ENCODE results near the gene AK2.

The AK2 gene

GRCh38 chr1:32972814-32973428, 63.8 kb downstream of the AK2 start:
- peak; percentile 49 for DNase-seq (ENCODE audit: low spot score)

- DNase-seq (ENCODE audit: low spot score) = no peak
Observed at GRCh38 chr1:32971576-32971975, 65.1 kb downstream of the AK2 start.

GRCh38 chr1:32971156-32971555, 65.5 kb downstream of the AK2 start:
- no peak for DNase-seq (ENCODE audit: low spot score)

- DNase-seq (ENCODE audit: low spot score) = no peak
Observed at GRCh38 chr1:32969566-32969965, 67.1 kb downstream of the AK2 start.

GRCh38 chr1:32967888-32968568, 68.7 kb downstream of the AK2 start:
- DNase-seq (ENCODE audit: low spot score) = no peak

- DNase-seq (ENCODE audit: low spot score) = no peak
Observed at GRCh38 chr1:32966900-32967299, 69.8 kb downstream of the AK2 start.

- no peak for DNase-seq (ENCODE audit: low spot score)
Observed at GRCh38 chr1:32965251-32965747, 71.4 kb downstream of the AK2 start.

GRCh38 chr1:32964461-32965250, 72.0 kb downstream of the AK2 start, which contains the start of gene RNF19B:
TSS of gene RNF19B (minus strand) at chr1:32964809. CDS start at chr1:32964685, 124 bp downstream.
- DNase-seq (ENCODE audit: low spot score) = peak; percentile 96

GRCh38 chr1:32963746-32964460, 72.8 kb downstream of the AK2 start:
- DNase-seq (ENCODE audit: low spot score) = peak; percentile 55

- peak; percentile 31 for DNase-seq (ENCODE audit: low spot score)
Observed at GRCh38 chr1:32962248-32962896, 74.3 kb downstream of the AK2 start.

GRCh38 chr1:32960819-32961355, 75.8 kb downstream of the AK2 start:
- DNase-seq (ENCODE audit: low spot score) = no peak

- DNase-seq (ENCODE audit: low spot score) = no peak
Observed at GRCh38 chr1:32960342-32960741, 76.3 kb downstream of the AK2 start.

GRCh38 chr1:32958827-32959226, 77.9 kb downstream of the AK2 start:
- DNase-seq (ENCODE audit: low spot score) = no peak
